Fibroblast of lung (primary cell): ENCODE data around the gene DENR.

ENCODE experiments used
- EZH2 ChIP-seq: IDR thresholded peaks from 2 replicates; pipeline ENCODE4 v1.5.1; 2012; ENCODE audit warnings: low read length, control low read depth, mild to moderate bottlenecking; ENCODE audit errors: missing control alignments
- TF ChIP-seq, protein P1 (sequence below), 2 donors: IDR thresholded peaks in 1 of 2; conservative IDR thresholded peaks in 1 of 2; 1 replicate in 1 of 2; 2 replicates in 1 of 2; pipeline ENCODE4 v1.5.1; 2011 to 2012; ENCODE audit warnings: low read length in 2 of 2, control low read depth in 1 of 2, inconsistent platforms in 1 of 2, low read depth in 1 of 2, mild to moderate bottlenecking in 1 of 2

GRCh38 chr12:122795807-122796206 lies 43.2 kb downstream of the DENR start:
- TF ChIP-seq, protein P1, sequence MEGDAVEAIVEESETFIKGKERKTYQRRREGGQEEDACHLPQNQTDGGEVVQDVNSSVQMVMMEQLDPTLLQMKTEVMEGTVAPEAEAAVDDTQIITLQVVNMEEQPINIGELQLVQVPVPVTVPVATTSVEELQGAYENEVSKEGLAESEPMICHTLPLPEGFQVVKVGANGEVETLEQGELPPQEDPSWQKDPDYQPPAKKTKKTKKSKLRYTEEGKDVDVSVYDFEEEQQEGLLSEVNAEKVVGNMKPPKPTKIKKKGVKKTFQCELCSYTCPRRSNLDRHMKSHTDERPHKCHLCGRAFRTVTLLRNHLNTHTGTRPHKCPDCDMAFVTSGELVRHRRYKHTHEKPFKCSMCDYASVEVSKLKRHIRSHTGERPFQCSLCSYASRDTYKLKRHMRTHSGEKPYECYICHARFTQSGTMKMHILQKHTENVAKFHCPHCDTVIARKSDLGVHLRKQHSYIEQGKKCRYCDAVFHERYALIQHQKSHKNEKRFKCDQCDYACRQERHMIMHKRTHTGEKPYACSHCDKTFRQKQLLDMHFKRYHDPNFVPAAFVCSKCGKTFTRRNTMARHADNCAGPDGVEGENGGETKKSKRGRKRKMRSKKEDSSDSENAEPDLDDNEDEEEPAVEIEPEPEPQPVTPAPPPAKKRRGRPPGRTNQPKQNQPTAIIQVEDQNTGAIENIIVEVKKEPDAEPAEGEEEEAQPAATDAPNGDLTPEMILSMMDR (conservative IDR thresholded peaks at IDR 0.05 in 1 of 2, IDR thresholded peaks at IDR 0.05 in 1 of 2; ENCODE audit: low read depth in 1 of 2, low read length in 2 of 2), result no peak
- no peak for TF ChIP-seq EZH2
